Type B pancreatic cell (in vitro differentiated cells): ENCODE measurements around the gene PTPRK. TPM values are rescaled to one million over a fixed set of nuclear protein-coding genes. Genes with fewer than 3 reads are reported as not detected.

Experiments used
- DNase-seq: peaks from one replicate; pipeline ENCODE4 v3.0.0; 2021; ENCODE audit warnings: mixed read lengths; ENCODE audit not compliant: unreplicated experiment; ENCODE audit errors: extremely low spot score
- H3K27ac Mint-ChIP-seq: 2 replicates; pipeline ENCODE4 v1.8.0; 2021; ENCODE audit warnings: mild to moderate bottlenecking, mixed read lengths
- H3K27me3 Mint-ChIP-seq: 2 replicates; pipeline ENCODE4 v1.8.0; 2021; ENCODE audit warnings: mixed read lengths
- H3K36me3 Mint-ChIP-seq: 2 replicates; pipeline ENCODE4 v1.8.0; 2021; ENCODE audit warnings: mixed read lengths
- H3K4me1 Mint-ChIP-seq: one replicate; pipeline ENCODE4 v1.8.0; 2021; ENCODE audit warnings: mixed read lengths; ENCODE audit not compliant: unreplicated experiment
- H3K4me3 Mint-ChIP-seq: 2 replicates; pipeline ENCODE4 v1.8.0; 2021; ENCODE audit warnings: mild to moderate bottlenecking, mixed read lengths
- H3K9me3 Mint-ChIP-seq: 2 replicates; pipeline ENCODE4 v1.8.0; 2021; ENCODE audit warnings: mixed read lengths
- total RNA-seq: library from RNA; stranded (reverse); gene quantifications from 2 replicates; pipeline ENCODE4 v1.2.1, GENCODE V29; 2021; ENCODE audit warnings: low replicate concordance
- TF ChIP-seq, protein P1 (sequence below): fragments of 200-600 bp; sonication (generic); conservative IDR thresholded peaks from 2 replicates; pipeline ENCODE4 v1.5.0; 2021; ENCODE audit warnings: antibody characterized with exemption, mild to moderate bottlenecking

Gene PTPRK
- total RNA-seq, 1 donor from 2014 or later = 63.4 TPM

- Mint-ChIP-seq H3K9me3 (no peaks in the 10 kb centered on the region), H3K36me3 (no peaks in the 10 kb centered on the region), H3K4me3 (no peak overlapping the region), H3K27ac (no peak overlapping the region), H3K4me1 (no peaks in the 10 kb centered on the region), H3K27me3 (no peaks in the 10 kb centered on the region)
- DNase-seq = no peak
- TF ChIP-seq, protein P1, sequence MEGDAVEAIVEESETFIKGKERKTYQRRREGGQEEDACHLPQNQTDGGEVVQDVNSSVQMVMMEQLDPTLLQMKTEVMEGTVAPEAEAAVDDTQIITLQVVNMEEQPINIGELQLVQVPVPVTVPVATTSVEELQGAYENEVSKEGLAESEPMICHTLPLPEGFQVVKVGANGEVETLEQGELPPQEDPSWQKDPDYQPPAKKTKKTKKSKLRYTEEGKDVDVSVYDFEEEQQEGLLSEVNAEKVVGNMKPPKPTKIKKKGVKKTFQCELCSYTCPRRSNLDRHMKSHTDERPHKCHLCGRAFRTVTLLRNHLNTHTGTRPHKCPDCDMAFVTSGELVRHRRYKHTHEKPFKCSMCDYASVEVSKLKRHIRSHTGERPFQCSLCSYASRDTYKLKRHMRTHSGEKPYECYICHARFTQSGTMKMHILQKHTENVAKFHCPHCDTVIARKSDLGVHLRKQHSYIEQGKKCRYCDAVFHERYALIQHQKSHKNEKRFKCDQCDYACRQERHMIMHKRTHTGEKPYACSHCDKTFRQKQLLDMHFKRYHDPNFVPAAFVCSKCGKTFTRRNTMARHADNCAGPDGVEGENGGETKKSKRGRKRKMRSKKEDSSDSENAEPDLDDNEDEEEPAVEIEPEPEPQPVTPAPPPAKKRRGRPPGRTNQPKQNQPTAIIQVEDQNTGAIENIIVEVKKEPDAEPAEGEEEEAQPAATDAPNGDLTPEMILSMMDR = no peak
These were observed 36.7 kb upstream of the PTPRK start for GRCh38 chr6:128557081-128557480.

DNA sequence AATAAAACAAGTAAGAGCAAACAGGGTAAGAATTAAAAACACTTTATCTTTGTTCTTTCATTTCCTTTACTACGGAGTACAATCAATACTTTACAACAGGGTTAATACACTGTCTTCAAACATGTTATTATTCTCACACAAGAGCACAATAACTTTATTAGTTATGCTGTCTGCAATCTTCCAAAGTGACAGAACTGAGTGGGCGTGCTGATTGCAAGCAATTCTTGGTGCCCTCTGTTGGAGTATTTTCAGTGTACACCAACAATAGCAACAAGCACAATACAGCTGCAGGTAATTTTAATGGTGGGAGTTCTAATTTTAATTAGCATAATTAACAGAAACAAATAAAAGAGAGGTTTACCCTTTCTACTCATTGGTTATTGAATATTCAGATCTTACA, 33.9 kb upstream of the PTPRK start:
- Mint-ChIP-seq H3K4me1 (no peaks in the 10 kb centered on the region), H3K27ac (no peak overlapping the region), H3K27me3 (no peaks in the 10 kb centered on the region), H3K4me3 (no peak overlapping the region), H3K36me3 (no peaks in the 10 kb centered on the region), H3K9me3 (no peaks in the 10 kb centered on the region)
- TF ChIP-seq, protein P1 = peak; percentile 26
- no peak for DNase-seq

GRCh38 chr6:128541261-128541660, 20.9 kb upstream of the PTPRK start:
- no peak for DNase-seq
- H3K4me1 Mint-ChIP-seq = no peaks in the 10 kb centered on the region
- TF ChIP-seq, protein P1 = no peak
- peaks cover 3% of the 10 kb centered on the region for H3K27me3 Mint-ChIP-seq
- H3K4me3 Mint-ChIP-seq = no peak overlapping the region
- no peaks in the 10 kb centered on the region for H3K36me3 Mint-ChIP-seq
- no peak overlapping the region for H3K27ac Mint-ChIP-seq
- H3K9me3 Mint-ChIP-seq = no peaks in the 10 kb centered on the region

- peaks cover 3% of the 10 kb centered on the region for H3K27me3 Mint-ChIP-seq
- H3K9me3 Mint-ChIP-seq = no peaks in the 10 kb centered on the region
- H3K27ac Mint-ChIP-seq = no peak overlapping the region
- H3K36me3 Mint-ChIP-seq = no peaks in the 10 kb centered on the region
- no peak for DNase-seq
- TF ChIP-seq, protein P1 = no peak
- no peaks in the 10 kb centered on the region for H3K4me1 Mint-ChIP-seq
- no peak overlapping the region for H3K4me3 Mint-ChIP-seq
These were observed 18.4 kb upstream of the PTPRK start for GRCh38 chr6:128538763-128539162.

- H3K27ac Mint-ChIP-seq = no peak overlapping the region
- H3K9me3 Mint-ChIP-seq = no peaks in the 10 kb centered on the region
- TF ChIP-seq, protein P1 = no peak
- H3K36me3 Mint-ChIP-seq = no peaks in the 10 kb centered on the region
- DNase-seq = no peak
- no peaks in the 10 kb centered on the region for H3K27me3 Mint-ChIP-seq
- no peaks in the 10 kb centered on the region for H3K4me1 Mint-ChIP-seq
- H3K4me3 Mint-ChIP-seq = no peak overlapping the region
These were observed 12.4 kb upstream of the PTPRK start for GRCh38 chr6:128532827-128533226.

DNA sequence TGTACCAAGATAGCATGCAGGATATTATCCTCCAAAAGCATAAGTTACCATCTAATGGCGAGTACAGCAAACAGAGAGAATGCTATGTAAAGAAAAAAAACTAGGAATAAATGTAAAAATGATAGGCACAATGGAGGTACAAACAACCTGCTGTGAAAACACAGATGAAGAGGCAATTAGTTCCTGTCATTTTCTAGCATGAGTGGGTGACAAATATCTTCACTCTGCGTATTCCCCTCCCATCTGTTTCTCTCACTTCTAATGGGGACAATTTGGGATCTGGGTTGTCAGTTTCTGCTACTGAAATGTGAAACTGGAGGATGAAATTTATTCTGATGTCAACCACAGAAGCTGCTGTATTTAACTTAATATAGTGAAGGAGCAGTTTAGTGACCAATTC, 11.7 kb upstream of the PTPRK start:
- Mint-ChIP-seq H3K27ac (no peak overlapping the region), H3K4me1 (peaks cover 6% of the 10 kb centered on the region), H3K9me3 (no peaks in the 10 kb centered on the region), H3K4me3 (no peak overlapping the region), H3K27me3 (no peaks in the 10 kb centered on the region), H3K36me3 (no peaks in the 10 kb centered on the region)
- DNase-seq = no peak
- TF ChIP-seq, protein P1 = no peak
